Choroid plexus epithelial cell (primary cell): ENCODE measurements around the gene GLIPR1L2.
"Not testable (repeated sequence)": the region's sequence is repeated elsewhere in the genome, so short reads cannot be mapped to it uniquely, and the experiment has no call there.

Source experiments
- DNase-seq: peaks from one replicate; pipeline ENCODE4 v3.0.0-alpha.2; 2010; ENCODE audit warnings: low read depth
- H3K4me3 ChIP-seq: 2 replicates; pipeline ENCODE4 v1.5.1; 2011; ENCODE audit warnings: low read depth, mild to moderate bottlenecking, control low read depth, low read length, moderate library complexity
- TF ChIP-seq, protein P1 (sequence below): conservative IDR thresholded peaks from 2 replicates; pipeline ENCODE4 v1.5.1; 2011; ENCODE audit warnings: low read depth, mild to moderate bottlenecking, control low read depth, inconsistent platforms, low read length, moderate library complexity

Gene GLIPR1L2

DNA sequence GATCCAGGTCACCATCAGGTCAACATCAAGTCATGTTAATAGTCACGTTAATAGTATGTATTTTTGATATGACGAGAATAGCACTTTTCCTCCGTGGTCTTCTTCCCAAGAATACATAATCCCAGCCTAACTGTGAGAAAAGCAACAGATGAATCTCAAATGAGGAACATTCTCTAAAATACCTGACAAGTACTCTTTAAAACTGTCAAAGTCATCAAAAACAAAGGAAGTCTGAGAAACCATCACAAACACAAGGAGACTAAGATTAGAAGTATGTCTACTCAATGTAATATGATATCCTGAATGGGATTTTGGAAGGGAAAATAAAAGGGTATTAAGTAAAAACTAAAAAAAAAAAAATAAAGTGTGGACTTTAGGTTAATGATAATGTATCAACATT lies 52.8 kb downstream of the GLIPR1L2 start:
- no peak for DNase-seq
- TF ChIP-seq, protein P1, sequence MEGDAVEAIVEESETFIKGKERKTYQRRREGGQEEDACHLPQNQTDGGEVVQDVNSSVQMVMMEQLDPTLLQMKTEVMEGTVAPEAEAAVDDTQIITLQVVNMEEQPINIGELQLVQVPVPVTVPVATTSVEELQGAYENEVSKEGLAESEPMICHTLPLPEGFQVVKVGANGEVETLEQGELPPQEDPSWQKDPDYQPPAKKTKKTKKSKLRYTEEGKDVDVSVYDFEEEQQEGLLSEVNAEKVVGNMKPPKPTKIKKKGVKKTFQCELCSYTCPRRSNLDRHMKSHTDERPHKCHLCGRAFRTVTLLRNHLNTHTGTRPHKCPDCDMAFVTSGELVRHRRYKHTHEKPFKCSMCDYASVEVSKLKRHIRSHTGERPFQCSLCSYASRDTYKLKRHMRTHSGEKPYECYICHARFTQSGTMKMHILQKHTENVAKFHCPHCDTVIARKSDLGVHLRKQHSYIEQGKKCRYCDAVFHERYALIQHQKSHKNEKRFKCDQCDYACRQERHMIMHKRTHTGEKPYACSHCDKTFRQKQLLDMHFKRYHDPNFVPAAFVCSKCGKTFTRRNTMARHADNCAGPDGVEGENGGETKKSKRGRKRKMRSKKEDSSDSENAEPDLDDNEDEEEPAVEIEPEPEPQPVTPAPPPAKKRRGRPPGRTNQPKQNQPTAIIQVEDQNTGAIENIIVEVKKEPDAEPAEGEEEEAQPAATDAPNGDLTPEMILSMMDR: no peak
- H3K4me3 ChIP-seq: no peak overlapping the region

DNA sequence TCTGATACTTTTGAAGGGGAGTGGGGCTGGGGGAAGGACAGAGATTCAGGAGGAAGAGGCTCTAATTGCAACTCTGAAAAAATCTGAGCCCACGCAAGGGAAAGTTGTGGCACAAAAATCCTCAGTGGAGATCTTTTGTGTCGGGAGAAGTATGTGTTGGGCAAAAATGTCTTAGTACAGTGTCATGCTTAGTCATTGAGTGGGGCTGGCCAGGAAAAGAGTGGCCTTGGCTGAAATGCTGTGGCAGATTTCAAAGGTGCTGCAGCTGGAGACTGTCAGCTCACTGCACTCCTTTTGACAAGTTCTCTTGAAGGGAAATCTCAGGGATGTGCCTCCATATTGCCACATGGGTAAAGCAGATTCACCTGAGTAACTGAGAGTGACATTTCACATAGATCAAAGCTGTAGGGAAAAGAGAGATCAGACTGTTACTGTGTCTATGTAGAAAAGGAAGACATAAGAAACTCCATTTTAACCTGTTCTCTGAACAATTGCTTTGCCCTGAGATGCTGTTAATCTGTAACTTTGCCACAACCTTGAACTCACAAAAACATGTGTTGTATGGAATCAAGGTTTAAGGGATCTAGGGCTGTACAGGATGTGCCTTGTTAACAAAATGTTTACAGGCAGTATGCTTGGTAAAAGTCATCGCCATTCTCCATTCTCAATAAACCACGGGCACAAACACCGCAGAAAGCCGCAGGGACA lies 53.7 kb downstream of the GLIPR1L2 start:
- no peak overlapping the region for H3K4me3 ChIP-seq
- TF ChIP-seq, protein P1: no peak
- DNase-seq: peak; percentile 25

DNA sequence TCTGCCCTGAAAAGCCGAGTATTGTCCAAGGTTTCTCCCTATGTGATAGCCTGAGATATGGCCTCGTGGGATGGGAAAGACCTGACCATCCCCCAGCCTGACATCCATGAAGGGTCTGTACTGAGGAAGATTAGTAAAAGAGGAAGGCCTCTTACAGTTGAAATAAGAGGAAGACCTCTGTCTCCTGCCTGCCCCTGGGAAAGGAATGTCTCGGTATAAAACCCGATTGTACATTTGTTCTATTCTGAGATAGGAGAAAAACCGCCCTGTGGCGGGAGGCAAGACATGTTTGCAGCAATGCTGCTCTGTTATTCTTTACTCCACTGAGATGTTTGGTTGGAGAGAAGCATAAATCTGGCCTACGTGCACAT lies 54.2 kb downstream of the GLIPR1L2 start:
- H3K4me3 ChIP-seq, DNase-seq: not testable (repeated sequence)

DNA sequence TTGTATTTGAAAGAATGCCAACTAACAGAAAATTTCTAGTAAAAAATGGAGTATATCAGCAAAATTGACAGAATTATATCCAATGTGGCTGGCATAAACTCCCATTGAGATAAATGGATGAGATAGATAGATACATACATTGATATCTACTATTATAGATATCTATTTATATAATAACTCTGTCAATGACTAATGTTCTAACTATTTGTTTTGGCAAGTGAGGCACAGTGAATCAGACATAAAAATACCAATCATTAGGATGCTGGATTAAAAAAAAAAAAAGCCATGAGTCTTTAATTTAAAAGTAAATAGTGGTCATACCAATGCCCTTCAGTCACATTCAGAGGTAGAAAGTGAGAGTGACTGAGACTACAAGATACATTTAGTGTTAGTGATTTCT lies 56.0 kb downstream of the GLIPR1L2 start:
- TF ChIP-seq, protein P1: no peak
- peak; percentile 63 for DNase-seq
- no peak overlapping the region for H3K4me3 ChIP-seq

DNA sequence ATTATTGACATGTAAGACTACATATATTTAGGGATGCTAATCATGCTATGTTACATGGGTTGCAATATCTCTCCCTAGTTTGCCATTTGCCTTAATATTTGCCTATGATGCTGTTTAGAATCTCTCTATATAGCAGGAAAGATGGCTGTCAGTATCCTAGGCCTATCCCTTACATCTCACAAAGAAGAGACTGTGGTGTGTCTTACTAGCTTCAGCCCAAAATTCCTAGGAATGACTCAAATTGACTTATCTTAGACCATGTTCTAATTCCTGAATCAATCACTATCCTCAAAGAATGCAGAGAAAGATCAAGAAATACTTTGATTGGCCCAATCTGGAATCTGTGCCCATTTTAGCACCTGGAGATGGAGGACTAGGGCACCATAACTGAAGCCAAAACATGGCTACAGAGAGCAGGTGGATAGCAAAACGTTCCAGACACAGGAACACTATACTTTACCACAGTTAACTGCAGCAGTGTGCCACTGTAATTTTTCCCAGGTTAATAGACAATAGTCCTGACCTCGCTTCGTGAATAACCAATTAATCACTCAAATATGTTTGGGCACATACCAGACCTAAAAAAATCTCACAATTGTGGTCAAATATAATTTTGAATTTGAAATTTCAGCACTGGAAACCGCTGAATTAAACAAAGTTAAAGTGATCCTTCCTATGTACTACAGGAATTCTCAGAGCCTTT lies 57.0 kb downstream of the GLIPR1L2 start:
- H3K4me3 ChIP-seq: no peak overlapping the region
- TF ChIP-seq, protein P1: no peak
- no peak for DNase-seq

DNA sequence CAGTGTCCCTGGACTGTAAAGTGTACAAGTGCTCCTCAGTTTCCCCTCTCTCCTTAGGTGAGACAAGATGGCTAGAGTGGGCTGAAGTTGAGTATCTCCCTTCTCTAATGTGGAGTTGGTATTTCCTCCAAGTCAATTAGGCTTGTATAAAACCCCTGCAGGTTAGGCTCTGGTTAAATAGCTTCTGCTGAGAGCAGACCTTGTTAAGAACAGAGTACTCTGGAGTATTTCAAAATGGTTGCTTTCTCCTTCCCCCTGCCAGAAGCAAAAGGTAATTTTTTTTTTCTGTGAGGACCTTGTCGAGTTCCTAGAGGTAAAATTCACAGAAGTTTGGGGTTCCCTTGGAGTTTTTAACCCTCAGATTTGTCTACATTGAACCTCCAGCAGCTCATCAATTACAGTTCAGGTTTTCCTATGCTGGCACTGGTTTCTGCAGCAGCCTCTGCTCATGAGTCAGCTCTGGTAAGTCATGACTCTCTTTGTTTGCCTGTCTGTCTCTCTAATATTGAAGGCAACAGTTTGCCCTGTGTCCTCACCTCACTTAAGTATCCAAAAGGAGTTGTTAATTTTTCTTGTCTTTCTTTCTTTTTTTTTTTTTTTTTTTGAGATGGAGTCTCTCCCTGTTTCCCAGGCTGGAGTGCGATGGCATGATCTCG lies 61.9 kb downstream of the GLIPR1L2 start:
- peak; percentile 51 for DNase-seq
- H3K4me3 ChIP-seq: no peak overlapping the region
- TF ChIP-seq, protein P1: no peak

DNA sequence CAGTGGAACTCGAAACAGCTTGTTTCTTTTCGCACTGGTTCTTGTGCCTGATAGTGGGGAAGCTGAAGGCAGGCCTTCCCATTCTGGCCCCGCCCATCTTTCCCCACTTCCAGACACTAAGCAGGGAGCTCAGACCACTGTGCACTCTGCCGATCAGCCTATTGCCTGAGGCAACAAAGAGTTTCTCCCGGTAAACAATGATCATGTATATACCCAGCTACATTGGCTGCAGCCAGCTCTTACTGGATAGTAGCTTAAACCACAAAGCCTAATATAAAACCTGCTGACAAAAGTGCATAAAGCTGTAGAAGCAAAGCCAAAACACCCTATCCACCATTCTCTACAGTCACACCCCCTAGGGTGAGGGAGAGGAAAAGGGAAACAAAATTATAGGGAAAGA lies 65.0 kb downstream of the GLIPR1L2 start:
- DNase-seq: no peak
- H3K4me3 ChIP-seq: no peak overlapping the region
- TF ChIP-seq, protein P1: no peak
